ENCODE results near the gene ELP4. TPM values are rescaled to one million over a fixed set of nuclear protein-coding genes. Genes with fewer than 3 reads are reported as not detected.

ELP4 gene
- total RNA-seq, 1 experiment from 2014 or later: 21.4 TPM

DNA sequence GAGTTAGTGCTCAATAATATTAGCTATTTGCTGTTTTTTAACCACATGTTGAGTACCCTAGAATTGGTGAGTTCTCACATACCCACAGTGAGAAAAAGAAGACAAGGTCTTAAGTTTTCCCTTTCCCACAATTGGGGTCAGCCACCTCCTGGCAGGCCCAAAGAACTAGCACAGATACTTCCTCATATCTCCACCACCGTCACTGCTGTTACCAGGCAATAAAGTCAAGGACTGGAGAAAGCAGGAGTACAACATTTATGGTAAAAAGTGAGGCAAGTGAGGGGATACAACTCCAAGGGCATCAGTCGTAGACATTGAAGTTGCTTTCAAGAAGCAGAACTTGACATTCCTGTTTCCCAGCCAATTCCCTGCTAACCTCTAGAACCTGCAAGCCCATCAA is 19.6 kb downstream of the ELP4 start:
- intact Hi-C loops (cut with micrococcal nuclease): no loop called here
- no peak overlapping the region for H3K9ac ChIP-seq (ENCODE audit: low read length)
- ChIA-PET RAD21 (ENCODE audit: low non-redundant PET in 1 of 2, low total read pairs in 2 of 2, uncharacterized antibody in 2 of 2, unreplicated experiment in 2 of 2) (no interaction called here), CTCF (no interaction called here), POLR2A (no interaction called here)
- H3K4me2 ChIP-seq (ENCODE audit: low read length): no peak overlapping the region
- H3K4me1 ChIP-seq (ENCODE audit: control insufficient read depth in 1 of 2, insufficient read depth in 2 of 2, low read length in 2 of 2): no peaks in the 10 kb centered on the region
- no peak overlapping the region for H3K4me3 ChIP-seq (replicated peaks in 1 of 2; ENCODE audit: low read depth in 1 of 2, low read length in 2 of 2)
- DNase-seq (ENCODE audit: low read depth, low spot score) (no peak), ATAC-seq (no peak)
- H2AFZ ChIP-seq (ENCODE audit: low read depth, low read length, poor library complexity, severe bottlenecking): no peak overlapping the region
- H3K9me3 ChIP-seq (ENCODE audit: control insufficient read depth in 1 of 2, insufficient read depth in 1 of 2, low read depth in 1 of 2, low read length in 2 of 2): no peaks in the 10 kb centered on the region
- no peak for TF ChIP-seq JUND (IDR thresholded peaks at IDR 0.05)
- TF ChIP-seq EZH2 (IDR thresholded peaks at IDR 0.05): no peak
- TF ChIP-seq POLR2AphosphoS5 (IDR thresholded peaks at IDR 0.05; ENCODE audit: low read depth, low read length): no peak
- TF ChIP-seq SIN3A (IDR thresholded peaks at IDR 0.05; ENCODE audit: low read depth): no peak
- no peak for TF ChIP-seq SRF (IDR thresholded peaks at IDR 0.05; ENCODE audit: low read depth)
- TF ChIP-seq RAD21 (IDR thresholded peaks at IDR 0.05; ENCODE audit: low read depth): no peak
- TF ChIP-seq CEBPB (IDR thresholded peaks at IDR 0.05; ENCODE audit: low read depth): no peak
- TF ChIP-seq, protein P1, sequence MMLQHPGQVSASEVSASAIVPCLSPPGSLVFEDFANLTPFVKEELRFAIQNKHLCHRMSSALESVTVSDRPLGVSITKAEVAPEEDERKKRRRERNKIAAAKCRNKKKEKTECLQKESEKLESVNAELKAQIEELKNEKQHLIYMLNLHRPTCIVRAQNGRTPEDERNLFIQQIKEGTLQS (IDR thresholded peaks at IDR 0.05): no peak
- TF ChIP-seq, protein P2, sequence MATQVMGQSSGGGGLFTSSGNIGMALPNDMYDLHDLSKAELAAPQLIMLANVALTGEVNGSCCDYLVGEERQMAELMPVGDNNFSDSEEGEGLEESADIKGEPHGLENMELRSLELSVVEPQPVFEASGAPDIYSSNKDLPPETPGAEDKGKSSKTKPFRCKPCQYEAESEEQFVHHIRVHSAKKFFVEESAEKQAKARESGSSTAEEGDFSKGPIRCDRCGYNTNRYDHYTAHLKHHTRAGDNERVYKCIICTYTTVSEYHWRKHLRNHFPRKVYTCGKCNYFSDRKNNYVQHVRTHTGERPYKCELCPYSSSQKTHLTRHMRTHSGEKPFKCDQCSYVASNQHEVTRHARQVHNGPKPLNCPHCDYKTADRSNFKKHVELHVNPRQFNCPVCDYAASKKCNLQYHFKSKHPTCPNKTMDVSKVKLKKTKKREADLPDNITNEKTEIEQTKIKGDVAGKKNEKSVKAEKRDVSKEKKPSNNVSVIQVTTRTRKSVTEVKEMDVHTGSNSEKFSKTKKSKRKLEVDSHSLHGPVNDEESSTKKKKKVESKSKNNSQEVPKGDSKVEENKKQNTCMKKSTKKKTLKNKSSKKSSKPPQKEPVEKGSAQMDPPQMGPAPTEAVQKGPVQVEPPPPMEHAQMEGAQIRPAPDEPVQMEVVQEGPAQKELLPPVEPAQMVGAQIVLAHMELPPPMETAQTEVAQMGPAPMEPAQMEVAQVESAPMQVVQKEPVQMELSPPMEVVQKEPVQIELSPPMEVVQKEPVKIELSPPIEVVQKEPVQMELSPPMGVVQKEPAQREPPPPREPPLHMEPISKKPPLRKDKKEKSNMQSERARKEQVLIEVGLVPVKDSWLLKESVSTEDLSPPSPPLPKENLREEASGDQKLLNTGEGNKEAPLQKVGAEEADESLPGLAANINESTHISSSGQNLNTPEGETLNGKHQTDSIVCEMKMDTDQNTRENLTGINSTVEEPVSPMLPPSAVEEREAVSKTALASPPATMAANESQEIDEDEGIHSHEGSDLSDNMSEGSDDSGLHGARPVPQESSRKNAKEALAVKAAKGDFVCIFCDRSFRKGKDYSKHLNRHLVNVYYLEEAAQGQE (IDR thresholded peaks at IDR 0.05; ENCODE audit: low read depth): no peak
- no peaks in the 10 kb centered on the region for H3K27me3 ChIP-seq (ENCODE audit: insufficient read depth, low read length)
- no TSS peak for BruUV-seq (replicated peaks)
- H3K9me2 ChIP-seq (ENCODE audit: insufficient read depth): no peaks in the 10 kb centered on the region
- no peaks in the 10 kb centered on the region for H3K79me2 ChIP-seq (ENCODE audit: insufficient read depth, low read length)
- no peaks in the 10 kb centered on the region for H4K20me1 ChIP-seq (ENCODE audit: insufficient read depth)
- no peak overlapping the region for H3K27ac ChIP-seq (ENCODE audit: low read depth, low read length)
- H3K36me3 ChIP-seq (ENCODE audit: control insufficient read depth in 1 of 2, insufficient read depth in 2 of 2, low read length in 2 of 2): no peaks in the 10 kb centered on the region; a peak in 1 of 4 replicates

Data from HCT116 (cell line).